Measurements from ENCODE around the gene TMEM255B.

GRCh38 chr13:113825841-113826240 is 66.8 kb downstream of the TMEM255B start:
- TF ChIP-seq, protein P1, sequence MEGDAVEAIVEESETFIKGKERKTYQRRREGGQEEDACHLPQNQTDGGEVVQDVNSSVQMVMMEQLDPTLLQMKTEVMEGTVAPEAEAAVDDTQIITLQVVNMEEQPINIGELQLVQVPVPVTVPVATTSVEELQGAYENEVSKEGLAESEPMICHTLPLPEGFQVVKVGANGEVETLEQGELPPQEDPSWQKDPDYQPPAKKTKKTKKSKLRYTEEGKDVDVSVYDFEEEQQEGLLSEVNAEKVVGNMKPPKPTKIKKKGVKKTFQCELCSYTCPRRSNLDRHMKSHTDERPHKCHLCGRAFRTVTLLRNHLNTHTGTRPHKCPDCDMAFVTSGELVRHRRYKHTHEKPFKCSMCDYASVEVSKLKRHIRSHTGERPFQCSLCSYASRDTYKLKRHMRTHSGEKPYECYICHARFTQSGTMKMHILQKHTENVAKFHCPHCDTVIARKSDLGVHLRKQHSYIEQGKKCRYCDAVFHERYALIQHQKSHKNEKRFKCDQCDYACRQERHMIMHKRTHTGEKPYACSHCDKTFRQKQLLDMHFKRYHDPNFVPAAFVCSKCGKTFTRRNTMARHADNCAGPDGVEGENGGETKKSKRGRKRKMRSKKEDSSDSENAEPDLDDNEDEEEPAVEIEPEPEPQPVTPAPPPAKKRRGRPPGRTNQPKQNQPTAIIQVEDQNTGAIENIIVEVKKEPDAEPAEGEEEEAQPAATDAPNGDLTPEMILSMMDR (IDR thresholded peaks at IDR 0.05) = no peak
- TF ChIP-seq POLR2AphosphoS5 (IDR thresholded peaks at IDR 0.05; ENCODE audit: low read depth, low read length) = no peak

All from Panc1 (cell line).